GM21825 (cell line): Measurements from ENCODE around the gene ZNF148.

Source experiments
- ATAC-seq: cut with Tn5 transposase; IDR thresholded peaks from one replicate; pipeline ENCODE4 v1.9.1; 2021; ENCODE audit warnings: mild to moderate bottlenecking, moderate library complexity; ENCODE audit not compliant: unreplicated experiment

Gene ZNF148

GRCh38 chr3:125194061-125194848 lies 180.9 kb downstream of the ZNF148 start:
- ATAC-seq: no peak

- peak; percentile 67 for ATAC-seq
Measured at GRCh38 chr3:125192190-125193035, 182.7 kb downstream of the ZNF148 start.

- ATAC-seq: no peak
Measured at GRCh38 chr3:125191730-125192129, 183.4 kb downstream of the ZNF148 start.

- ATAC-seq: no peak
Measured at GRCh38 chr3:125191256-125191655, 183.9 kb downstream of the ZNF148 start.

GRCh38 chr3:125190786-125191185 lies 184.3 kb downstream of the ZNF148 start:
- ATAC-seq: no peak

GRCh38 chr3:125189378-125190165 lies 185.6 kb downstream of the ZNF148 start:
- ATAC-seq: no peak

GRCh38 chr3:125188955-125189354 lies 186.2 kb downstream of the ZNF148 start:
- no peak for ATAC-seq

- ATAC-seq: no peak
Measured at GRCh38 chr3:125187599-125187910, 187.6 kb downstream of the ZNF148 start.

- no peak for ATAC-seq
Measured at GRCh38 chr3:125186800-125187598, 188.1 kb downstream of the ZNF148 start.

GRCh38 chr3:125186261-125186787 lies 188.8 kb downstream of the ZNF148 start:
- peak; percentile 53 for ATAC-seq

- ATAC-seq: no peak
Measured at GRCh38 chr3:125185805-125186204, 189.3 kb downstream of the ZNF148 start.

- no peak for ATAC-seq
Measured at GRCh38 chr3:125179884-125180240, 195.3 kb downstream of the ZNF148 start.

GRCh38 chr3:125179143-125179883 lies 195.8 kb downstream of the ZNF148 start:
- no peak for ATAC-seq

- ATAC-seq: no peak
Measured at GRCh38 chr3:125177746-125178145, 197.4 kb downstream of the ZNF148 start.
